ENCODE measurements around the gene PPIA. TPM values are rescaled to one million over a fixed set of nuclear protein-coding genes. Genes with fewer than 3 reads are reported as not detected.

PPIA gene
- total RNA-seq, 1 experiment from 2014 or later, result 2,836 TPM

GRCh38 chr7:44755698-44756627 is 40.5 kb upstream of the PPIA start:
- Histone ChIP-seq H3K4me2 (ENCODE audit: low read length) (no peak overlapping the region), H4K20me1 (ENCODE audit: insufficient read depth) (no peaks in the 10 kb centered on the region), H2AFZ (ENCODE audit: low read depth, low read length, poor library complexity, severe bottlenecking) (no peak overlapping the region), H3K27ac (ENCODE audit: low read depth, low read length) (no peak overlapping the region), H3K36me3 (ENCODE audit: control insufficient read depth in 1 of 2, insufficient read depth in 2 of 2, low read length in 2 of 2) (peaks cover 3 to 10% of the 10 kb centered on the region in 2 experiments; a peak in 2 of 4 replicates), H3K9me2 (ENCODE audit: insufficient read depth) (no peaks in the 10 kb centered on the region), H3K4me1 (ENCODE audit: control insufficient read depth in 1 of 2, insufficient read depth in 2 of 2, low read length in 2 of 2) (peaks cover 6 to 17% of the 10 kb centered on the region in 2 experiments), H3K9me3 (ENCODE audit: control insufficient read depth in 1 of 2, insufficient read depth in 1 of 2, low read depth in 1 of 2, low read length in 2 of 2) (no peaks in the 10 kb centered on the region), H3K9ac (ENCODE audit: low read length) (no peak overlapping the region), H3K79me2 (ENCODE audit: insufficient read depth, low read length) (peaks cover 39% of the 10 kb centered on the region), H3K27me3 (ENCODE audit: insufficient read depth, low read length) (no peaks in the 10 kb centered on the region), H3K4me3 (replicated peaks in 1 of 2; ENCODE audit: low read depth in 1 of 2, low read length in 2 of 2) (no peak overlapping the region)
- ChIA-PET CTCF (no interaction called here), POLR2A (no interaction called here), RAD21 (ENCODE audit: low non-redundant PET in 1 of 2, low total read pairs in 2 of 2, uncharacterized antibody in 2 of 2, unreplicated experiment in 2 of 2) (no interaction called here)
- intact Hi-C loops (cut with micrococcal nuclease), result no loop called here
- no TSS peak for BruUV-seq (replicated peaks)
- ATAC-seq (no peak), DNase-seq (ENCODE audit: low read depth, low spot score) (no peak)
- no peak for TF ChIP-seq REST (IDR thresholded peaks at IDR 0.05; ENCODE audit: low read depth)
- TF ChIP-seq ZBTB33 (IDR thresholded peaks at IDR 0.05; ENCODE audit: extremely low read depth, insufficient replicate concordance, low read length), result no peak
- no peak for TF ChIP-seq MAX (IDR thresholded peaks at IDR 0.05)
- no peak for TF ChIP-seq JUND (IDR thresholded peaks at IDR 0.05)
- no peak for TF ChIP-seq SIN3A (IDR thresholded peaks at IDR 0.05; ENCODE audit: low read depth)
- no peak for TF ChIP-seq CBX3 (IDR thresholded peaks at IDR 0.05; ENCODE audit: low read depth)
- no peak for TF ChIP-seq CTCF (IDR thresholded peaks at IDR 0.05 in 2 of 3, conservative IDR thresholded peaks at IDR 0.05 in 1 of 3; ENCODE audit: borderline replicate concordance in 1 of 3, insufficient read depth in 1 of 3, low read depth in 2 of 3, low read length in 2 of 3)
- no peak for TF ChIP-seq SP1 (IDR thresholded peaks at IDR 0.05; ENCODE audit: low read depth)
- no peak for TF ChIP-seq EZH2phosphoT487 (IDR thresholded peaks at IDR 0.05; ENCODE audit: borderline replicate concordance)
- no peak for TF ChIP-seq EZH2 (IDR thresholded peaks at IDR 0.05)
- no peak for TF ChIP-seq SRF (IDR thresholded peaks at IDR 0.05; ENCODE audit: low read depth)
- TF ChIP-seq FOSL1 (IDR thresholded peaks at IDR 0.05; ENCODE audit: low read depth), result no peak
- TF ChIP-seq POLR2AphosphoS5 (IDR thresholded peaks at IDR 0.05; ENCODE audit: low read depth, low read length), result no peak

Measured in HCT116 (cell line).